ENCODE results near the gene NCS1.

- TF ChIP-seq CTCF (conservative IDR thresholded peaks at IDR 0.05; ENCODE audit: low read depth, low read length) (no peak), EZH2 (IDR thresholded peaks at IDR 0.05; ENCODE audit: borderline replicate concordance, low read depth, low read length, poor library complexity, severe bottlenecking) (no peak)
Observed at GRCh38 chr9:130132746-130133145, 39.5 kb upstream of the NCS1 start.
